Neural progenitor cell (in vitro differentiated cells): Measurements from ENCODE around the gene KDM6A. TPM values are rescaled to one million over a fixed set of nuclear protein-coding genes. Genes with fewer than 3 reads are reported as not detected.
"Not testable (repeated sequence)": the region's sequence is repeated elsewhere in the genome, so short reads cannot be mapped to it uniquely, and the experiment has no call there.

Experiments used
- DNase-seq: peaks from one replicate; pipeline ENCODE4 v3.0.0-alpha.2; 2016; ENCODE audit warnings: low spot score
- H2AFZ ChIP-seq: fragments of 200-600 bp; sonication (generic); replicated peaks from 2 replicates; pipeline ENCODE4 v1.6.1; 2016; ENCODE audit warnings: antibody characterized with exemption
- H3F3A ChIP-seq: fragments of 200-600 bp; sonication (generic); 2 replicates; pipeline ENCODE4 v1.6.1; 2016; ENCODE audit warnings: antibody characterized with exemption, low read depth
- H3K27ac ChIP-seq: fragments of 200-600 bp; sonication (generic); 2 replicates; pipeline ENCODE4 v1.5.1; 2016; ENCODE audit warnings: mild to moderate bottlenecking
- H3K27me3 ChIP-seq: fragments of 200-600 bp; sonication (generic); 2 replicates; pipeline ENCODE4 v1.6.1; 2016; ENCODE audit warnings: mild to moderate bottlenecking, moderate library complexity
- H3K36me3 ChIP-seq: fragments of 200-600 bp; sonication (generic); 2 replicates; pipeline ENCODE4 v1.5.1; 2016
- H3K4me1 ChIP-seq: fragments of 200-600 bp; sonication (generic); 2 replicates; pipeline ENCODE4 v1.6.1; 2016; ENCODE audit warnings: mixed run types
- H3K4me2 ChIP-seq: fragments of 200-600 bp; sonication (generic); 2 replicates; pipeline ENCODE4 v1.6.1; 2016
- H3K4me3 ChIP-seq: fragments of 200-600 bp; sonication (generic); 2 replicates; pipeline ENCODE4 v1.5.1; 2016
- H3K79me2 ChIP-seq: fragments of 200-600 bp; sonication (generic); 2 replicates; pipeline ENCODE4 v1.6.1; 2016; ENCODE audit warnings: low read depth
- H3K9ac ChIP-seq: fragments of 200-600 bp; sonication (generic); 2 replicates; pipeline ENCODE4 v1.6.1; 2016
- H3K9me3 ChIP-seq: fragments of 200-600 bp; sonication (generic); 2 replicates; pipeline ENCODE4 v1.5.1; 2016; ENCODE audit warnings: low read depth
- H4K20me1 ChIP-seq: fragments of 200-600 bp; sonication (generic); 2 replicates; pipeline ENCODE4 v1.6.1; 2016; ENCODE audit warnings: low read depth
- H3K27ac Mint-ChIP-seq: 3 replicates; pipeline ENCODE4 v1.8.0; 2021; ENCODE audit warnings: mixed read lengths
- H3K27me3 Mint-ChIP-seq: 2 replicates; pipeline ENCODE4 v1.8.0; 2022; ENCODE audit warnings: low read depth, mild to moderate bottlenecking, inconsistent platforms, moderate library complexity, mixed read lengths; ENCODE audit not compliant: insufficient read depth
- H3K36me3 Mint-ChIP-seq: 3 replicates; pipeline ENCODE4 v1.8.0; 2021; ENCODE audit warnings: mixed read lengths
- H3K4me1 Mint-ChIP-seq: 3 replicates; pipeline ENCODE4 v1.8.0; 2021; ENCODE audit warnings: mixed read lengths
- H3K4me3 Mint-ChIP-seq: 3 replicates; pipeline ENCODE4 v1.8.0; 2021; ENCODE audit warnings: mild to moderate bottlenecking, moderate library complexity, mixed read lengths
- H3K9me3 Mint-ChIP-seq: 3 replicates; pipeline ENCODE4 v1.8.0; 2020; ENCODE audit warnings: mixed read lengths
- EZH2 ChIP-seq: fragments of 200-600 bp; sonication (generic); IDR thresholded peaks from 2 replicates; pipeline ENCODE4 v1.6.1; 2017; ENCODE audit warnings: antibody characterized with exemption, mild to moderate bottlenecking, moderate library complexity
- EZH2phosphoT487 ChIP-seq: fragments of 200-600 bp; sonication (generic); IDR thresholded peaks from 2 replicates; pipeline ENCODE4 v1.6.1; 2017; ENCODE audit warnings: antibody characterized with exemption
- total RNA-seq: library from RNA; depleted of rRNA; stranded (reverse); fragments of >200 nt; gene quantifications from 2 replicates; pipeline ENCODE4 v1.2.3, GENCODE V29; 2015; ENCODE audit warnings: low replicate concordance
- TF ChIP-seq, protein P1 (sequence below): fragments of 200-600 bp; sonication (generic); IDR thresholded peaks from 2 replicates; pipeline ENCODE4 v1.5.1; 2017; ENCODE audit warnings: antibody characterized with exemption, mild to moderate bottlenecking

The KDM6A gene
- total RNA-seq, 1 donor from 2014 or later: 56.2 TPM

DNA sequence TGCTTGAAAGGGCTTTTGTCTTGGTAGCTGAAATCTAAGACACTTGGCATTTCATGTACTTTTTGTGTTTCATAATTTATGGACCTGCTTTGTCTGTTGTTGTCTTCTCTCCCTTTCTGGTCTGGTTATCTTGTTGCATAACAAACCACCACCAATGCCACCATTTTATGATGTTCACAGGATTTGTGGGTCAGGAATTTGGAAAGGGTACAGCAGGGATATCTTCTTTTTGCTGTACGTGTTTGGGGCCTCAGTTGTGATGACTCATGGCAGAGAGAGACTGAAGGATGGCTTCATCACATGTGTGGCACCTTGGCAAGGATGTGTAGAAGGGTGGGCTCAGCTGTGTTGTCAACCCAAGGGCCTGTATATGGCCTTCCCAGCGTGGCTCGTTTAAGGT lies 35.2 kb downstream of the KDM6A start:
- Mint-ChIP-seq H3K9me3 (peaks cover 58% of the 10 kb centered on the region), H3K36me3 (peaks cover 12% of the 10 kb centered on the region), H3K27ac (no peak overlapping the region), H3K27me3 (no peaks in the 10 kb centered on the region), H3K4me3 (no peak overlapping the region), H3K4me1 (no peaks in the 10 kb centered on the region)
- Histone ChIP-seq H3K4me3 (no peak overlapping the region), H3K9ac (no peak overlapping the region), H3K4me1 (peaks cover 17% of the 10 kb centered on the region), H3K9me3 (peaks cover 17% of the 10 kb centered on the region), H3K27me3 (no peaks in the 10 kb centered on the region), H3K36me3 (peaks cover 8% of the 10 kb centered on the region), H3K27ac (no peak overlapping the region), H3K79me2 (peaks cover 93% of the 10 kb centered on the region), H4K20me1 (peaks cover 18% of the 10 kb centered on the region), H3K4me2 (no peak overlapping the region), H3F3A (peaks cover 19% of the 10 kb centered on the region), H2AFZ (no peak overlapping the region)
- no peak for DNase-seq
- no peak for TF ChIP-seq EZH2phosphoT487
- TF ChIP-seq EZH2: no peak
- TF ChIP-seq, protein P1, sequence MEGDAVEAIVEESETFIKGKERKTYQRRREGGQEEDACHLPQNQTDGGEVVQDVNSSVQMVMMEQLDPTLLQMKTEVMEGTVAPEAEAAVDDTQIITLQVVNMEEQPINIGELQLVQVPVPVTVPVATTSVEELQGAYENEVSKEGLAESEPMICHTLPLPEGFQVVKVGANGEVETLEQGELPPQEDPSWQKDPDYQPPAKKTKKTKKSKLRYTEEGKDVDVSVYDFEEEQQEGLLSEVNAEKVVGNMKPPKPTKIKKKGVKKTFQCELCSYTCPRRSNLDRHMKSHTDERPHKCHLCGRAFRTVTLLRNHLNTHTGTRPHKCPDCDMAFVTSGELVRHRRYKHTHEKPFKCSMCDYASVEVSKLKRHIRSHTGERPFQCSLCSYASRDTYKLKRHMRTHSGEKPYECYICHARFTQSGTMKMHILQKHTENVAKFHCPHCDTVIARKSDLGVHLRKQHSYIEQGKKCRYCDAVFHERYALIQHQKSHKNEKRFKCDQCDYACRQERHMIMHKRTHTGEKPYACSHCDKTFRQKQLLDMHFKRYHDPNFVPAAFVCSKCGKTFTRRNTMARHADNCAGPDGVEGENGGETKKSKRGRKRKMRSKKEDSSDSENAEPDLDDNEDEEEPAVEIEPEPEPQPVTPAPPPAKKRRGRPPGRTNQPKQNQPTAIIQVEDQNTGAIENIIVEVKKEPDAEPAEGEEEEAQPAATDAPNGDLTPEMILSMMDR: no peak

GRCh38 chrX:44908827-44909226 lies 35.8 kb downstream of the KDM6A start:
- H3K79me2 ChIP-seq: peaks cover 93% of the 10 kb centered on the region
- H3K4me3 ChIP-seq: no peak overlapping the region
- TF ChIP-seq EZH2: no peak
- TF ChIP-seq, protein P1: no peak
- TF ChIP-seq EZH2phosphoT487: no peak
- Mint-ChIP-seq H3K4me3 (no peak overlapping the region), H3K27ac (no peak overlapping the region), H3K9me3 (peaks cover 59% of the 10 kb centered on the region), H3K4me1 (no peaks in the 10 kb centered on the region), H3K36me3 (peaks cover 10% of the 10 kb centered on the region), H3K27me3 (no peaks in the 10 kb centered on the region)
- peaks cover 17% of the 10 kb centered on the region for H4K20me1 ChIP-seq
- H3F3A ChIP-seq: peaks cover 14% of the 10 kb centered on the region
- no peak overlapping the region for H3K27ac ChIP-seq
- H2AFZ ChIP-seq: no peak overlapping the region
- H3K27me3 ChIP-seq: no peaks in the 10 kb centered on the region
- H3K36me3 ChIP-seq: peaks cover 8% of the 10 kb centered on the region
- peaks cover 16% of the 10 kb centered on the region for H3K4me1 ChIP-seq
- DNase-seq: no peak
- H3K9ac ChIP-seq: no peak overlapping the region
- peaks cover 17% of the 10 kb centered on the region for H3K9me3 ChIP-seq
- H3K4me2 ChIP-seq: no peak overlapping the region

DNA sequence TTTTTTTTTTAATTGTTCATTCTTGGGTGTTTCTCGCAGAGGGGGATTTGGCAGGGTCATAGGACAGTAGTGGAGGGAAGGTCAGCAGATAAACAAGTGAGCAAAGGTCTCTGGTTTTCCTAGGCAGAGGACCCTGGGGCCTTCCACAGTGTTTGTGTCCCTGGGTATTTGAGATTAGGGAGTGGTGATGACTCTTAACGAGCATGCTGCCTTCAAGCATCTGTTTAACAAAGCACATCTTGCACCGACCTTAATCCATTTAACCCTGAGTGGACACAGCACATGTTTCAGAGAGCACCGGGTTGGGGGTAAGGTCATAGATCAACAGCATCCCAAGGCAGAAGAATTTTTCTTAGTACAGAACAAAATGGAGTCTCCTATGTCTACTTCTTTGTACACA lies 37.5 kb downstream of the KDM6A start:
- Mint-ChIP-seq H3K9me3 (peaks cover 52% of the 10 kb centered on the region), H3K36me3 (peaks cover 11% of the 10 kb centered on the region)
- not testable (repeated sequence) for H2AFZ ChIP-seq, H3K27ac Mint-ChIP-seq, H3K9me3 ChIP-seq, H3K27me3 Mint-ChIP-seq, H3K4me1 ChIP-seq, H3K27ac ChIP-seq, H3K4me1 Mint-ChIP-seq, H3K27me3 ChIP-seq, H3K9ac ChIP-seq, H3K4me3 Mint-ChIP-seq, H3F3A ChIP-seq, H4K20me1 ChIP-seq, H3K4me2 ChIP-seq, DNase-seq, H3K4me3 ChIP-seq, H3K36me3 ChIP-seq
- H3K79me2 ChIP-seq: peaks cover 93% of the 10 kb centered on the region

GRCh38 chrX:44911074-44911600 lies 38.1 kb downstream of the KDM6A start:
- not testable (repeated sequence) for H3K27ac Mint-ChIP-seq, H3K4me1 ChIP-seq

More at GRCh38 chrX:44911074-44911600, 38.1 kb downstream of the KDM6A start:
- not testable (repeated sequence) for H3K4me3 ChIP-seq, H3K9me3 ChIP-seq, H3K4me1 Mint-ChIP-seq, H3K4me3 Mint-ChIP-seq, H3K27me3 ChIP-seq, H4K20me1 ChIP-seq, H3K9ac ChIP-seq, H3K36me3 ChIP-seq, H2AFZ ChIP-seq, H3K4me2 ChIP-seq, H3F3A ChIP-seq, H3K27ac ChIP-seq, H3K27me3 Mint-ChIP-seq, DNase-seq
- peaks cover 13% of the 10 kb centered on the region for H3K36me3 Mint-ChIP-seq
- peaks cover 93% of the 10 kb centered on the region for H3K79me2 ChIP-seq
- H3K9me3 Mint-ChIP-seq: peaks cover 53% of the 10 kb centered on the region
